Spleen (tissue), 11 donors: ENCODE measurements around the gene FES. TPM values are rescaled to one million over a fixed set of nuclear protein-coding genes. Genes with fewer than 3 reads are reported as not detected.

Source experiments
- DNase-seq: peaks from one replicate; pipeline ENCODE4 v3.0.0-alpha.2; 2020
- H3K27ac ChIP-seq, 8 donors: fragments of 200-600 bp; sonication (generic) in 7 of 8; 1 replicate in 4 of 8; 2 replicates in 4 of 8; pipeline versions ENCODE4 v1.5.0 to v1.8.0; 2016 to 2021; ENCODE audit warnings: inconsistent platforms in 4 of 8, mild to moderate bottlenecking in 4 of 8, moderate library complexity in 1 of 8
- H3K27me3 ChIP-seq, 7 donors: fragments of 200-600 bp; sonication (generic) in 6 of 7; replicated peaks in 1 of 7; 1 replicate in 4 of 7; 2 replicates in 3 of 7; pipeline versions ENCODE4 v1.5.0 to v1.8.0; 2016 to 2021; ENCODE audit warnings: inconsistent platforms in 3 of 7, mild to moderate bottlenecking in 1 of 7
- H3K36me3 ChIP-seq, 6 donors: fragments of 200-600 bp; sonication (generic) in 5 of 6; 1 replicate in 4 of 6; 2 replicates in 2 of 6; pipeline versions ENCODE4 v1.5.0 to v1.8.0; 2016 to 2021; ENCODE audit warnings: inconsistent platforms in 2 of 6
- H3K4me1 ChIP-seq, 6 donors: fragments of 200-600 bp; sonication (generic) in 5 of 6; 1 replicate in 3 of 6; 2 replicates in 3 of 6; pipeline versions ENCODE4 v1.5.0 to v1.8.0; 2016 to 2021; ENCODE audit warnings: inconsistent platforms in 3 of 6
- H3K4me3 ChIP-seq, 8 donors: fragments of 200-600 bp; sonication (generic) in 7 of 8; 1 replicate in 4 of 8; 2 replicates in 4 of 8; pipeline versions ENCODE4 v1.5.0 to v1.8.0; 2016 to 2021; ENCODE audit warnings: inconsistent platforms in 4 of 8, mild to moderate bottlenecking in 4 of 8, moderate library complexity in 2 of 8
- H3K9me3 ChIP-seq, 8 donors: fragments of 200-600 bp; sonication (generic) in 7 of 8; 1 replicate in 4 of 8; 2 replicates in 4 of 8; pipeline versions ENCODE4 v1.5.0 to v1.8.0; 2016 to 2021; ENCODE audit warnings: inconsistent platforms in 4 of 8
- CTCF ChIP-seq, 11 experiments: fragments of 200-600 bp in 7 of 11; fragments of 450-650 bp in 4 of 11; sonication (generic) in 4 of 11; IDR thresholded peaks in 8 of 11; conservative IDR thresholded peaks in 3 of 11; 1 replicate in 7 of 11; 2 replicates in 4 of 11; pipeline versions ENCODE4 v1.4.0 to v1.8.0; 2016 to 2021; ENCODE audit warnings: antibody characterized with exemption in 11 of 11, inconsistent platforms in 4 of 11, mild to moderate bottlenecking in 1 of 11
- POLR2A ChIP-seq, 3 donors: fragments of 450-650 bp; IDR thresholded peaks; one replicate each; pipeline ENCODE4 v1.5.1; 2017; ENCODE audit warnings: antibody characterized with exemption in 3 of 3, mild to moderate bottlenecking in 1 of 3
- POLR2AphosphoS5 ChIP-seq, 3 donors: sonication (generic); formaldehyde crosslinking; IDR thresholded peaks; one replicate each; pipeline ENCODE4 v1.5.1; 2017; ENCODE audit warnings: antibody characterized with exemption in 3 of 3
- WGBS, 5 donors: extraction: QIAGEN DNeasy Blood & Tissue Kit in 3 of 5; methylation state at CpG; one replicate each; pipeline versions ENCODE4 v1.1.5 to v1.1.7; 2013 to 2018; 5-methylcytosine and 5-hydroxymethylcytosine counted together
- intact Hi-C: fragments of 100-400 bp; cut with DNase I; formaldehyde crosslinking; loops from one replicate; pipeline ENCODE4 v1.15.0; 2023; ENCODE audit warnings: low total_unique reads
- polyA plus RNA-seq, 3 donors: library from polyadenylated mRNA; stranded (reverse); fragments of 200-250 nt; gene quantifications; one replicate each; pipeline ENCODE4 v1.2.1, GENCODE V29; 2013
- total RNA-seq, 7 donors: library from RNA; depleted of rRNA in 3 of 7; stranded (reverse); fragments of >200 nt in 3 of 7; fragmentation: NEBNext Ultra II Directional in 4 of 7; extraction: Animal tissue kit (Norgen Biotek cat#: 25700) in 4 of 7; gene quantifications; one replicate each; pipeline versions ENCODE4 v1.1.0 to v1.2.1, GENCODE V29; 2016 to 2021
- donor health status: healthy with polysubstance abuse.
- donor health status: DM: no; HTN: no; CAD: no; lungs with moderate emphysema.
- donor health status: DM: no; HTN: no; CAD: no.
- donor health status: Bipolar disorder and iron deficiency.
- donor health status: healthy.
- donor health status: DM: no; HTN: no; CAD: no.
- donor health status: DM: yes; HTN: yes; CAD: no.

Gene FES
- total and polyA plus RNA-seq, 10 donors = 39.5 to 369 (median 240) TPM

- peaks cover 0 to 7% (median 0%) of the 10 kb centered on the region in 7 donors for H3K27me3 ChIP-seq
- 83 to 95% (median 93%) methylated on average over 23 to 35 of the region's 35 CpGs for WGBS, 5 donors
These were observed 4.5 kb upstream of the FES start for GRCh38 chr15:90879730-90880366.

DNA sequence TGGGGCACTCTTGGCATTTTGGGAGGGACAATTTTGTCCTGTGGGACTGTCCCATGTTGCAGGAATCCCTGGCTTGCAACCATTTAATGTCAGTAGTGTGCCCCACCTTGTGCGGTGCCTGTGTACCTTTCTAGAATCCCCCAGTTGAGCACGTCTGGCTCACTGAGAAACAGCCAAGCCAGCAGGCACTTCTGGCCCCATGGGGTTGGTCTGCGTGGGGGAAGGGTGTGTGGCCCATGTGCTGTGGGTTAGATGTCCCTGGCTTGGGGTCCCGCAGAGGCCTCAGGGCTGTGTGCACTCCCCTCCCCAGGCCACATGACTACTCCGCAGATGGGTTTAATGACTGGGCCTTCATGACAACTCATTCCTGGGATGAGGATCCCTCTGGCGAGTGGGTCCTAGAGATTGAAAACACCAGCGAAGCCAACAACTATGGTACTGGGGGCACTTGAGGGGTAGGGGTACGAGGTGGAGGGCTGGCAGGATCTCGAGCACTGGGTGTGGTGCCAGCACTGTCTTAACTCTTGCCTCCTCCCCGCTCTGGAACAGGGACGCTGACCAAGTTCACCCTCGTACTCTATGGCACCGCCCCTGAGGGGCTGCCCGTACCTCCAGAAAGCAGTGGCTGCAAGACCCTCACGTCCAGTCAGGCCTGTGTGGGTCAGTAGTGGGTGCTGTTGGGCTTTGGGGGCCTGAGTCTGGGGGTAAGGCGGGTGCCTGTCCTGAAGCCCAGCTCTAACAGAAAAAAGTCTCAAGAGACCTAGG lies 3.7 kb upstream of the FES start:
- 88 to 94% (median 92%) methylated on average over 15 to 16 of the region's 16 CpGs for WGBS, 5 donors
- TF ChIP-seq POLR2A (IDR thresholded peaks at IDR 0.05) = no peak
- peak in 1 of 3 donors; percentile 4 for TF ChIP-seq POLR2AphosphoS5 (IDR thresholded peaks at IDR 0.05)
- Histone ChIP-seq H3K27ac (peak overlapping the region in 1 of 8 donors; percentile 98), H3K4me3 (no peak overlapping the region), H3K4me1 (peaks cover 6 to 37% (median 31%) of the 10 kb centered on the region in 6 donors), H3K27me3 (peaks cover 0 to 7% (median 0%) of the 10 kb centered on the region in 7 donors), H3K36me3 (peaks cover 8 to 78% (median 70%) of the 10 kb centered on the region in 6 donors), H3K9me3 (no peaks in the 10 kb centered on the region)
- intact Hi-C loops = loop anchor here (10.0 kb wide), 1 partner anchor 46 kb away; no protein-coding TSS in a partner anchor
- DNase-seq = no peak

More at GRCh38 chr15:90879730-90880366, 4.5 kb upstream of the FES start:
- H3K9me3 ChIP-seq = no peaks in the 10 kb centered on the region
- H3K4me3 ChIP-seq = no peak overlapping the region
- peaks cover 3 to 36% (median 27%) of the 10 kb centered on the region in 6 donors for H3K4me1 ChIP-seq
- H3K27ac ChIP-seq = no peak overlapping the region
- TF ChIP-seq POLR2A (IDR thresholded peaks at IDR 0.05) (no peak), CTCF (IDR thresholded peaks at IDR 0.05 in 8 of 11, conservative IDR thresholded peaks at IDR 0.05 in 3 of 11) (no peak), POLR2AphosphoS5 (IDR thresholded peaks at IDR 0.05) (peak; percentile 17 to 71 (median 34))
- H3K36me3 ChIP-seq = peaks cover 8 to 85% (median 72%) of the 10 kb centered on the region in 6 donors
- intact Hi-C loops = loop anchor here (10.0 kb wide), 1 partner anchor 45 kb away; no protein-coding TSS in a partner anchor
- DNase-seq = peak; percentile 79

GRCh38 chr15:90881181-90881977 lies 2.9 kb upstream of the FES start:
- peak; percentile 80 for DNase-seq
- peaks cover 8 to 74% (median 62%) of the 10 kb centered on the region in 6 donors for H3K36me3 ChIP-seq
- H3K4me1 ChIP-seq = peaks cover 12 to 42% (median 38%) of the 10 kb centered on the region in 6 donors
- peak overlapping the region in 3 of 8 donors; percentile 97 to 98 (median 97) for H3K27ac ChIP-seq
- peaks cover 0 to 7% (median 0%) of the 10 kb centered on the region in 7 donors for H3K27me3 ChIP-seq
- intact Hi-C loops = loop anchor here (10.0 kb wide), 1 partner anchor 47 kb away; no protein-coding TSS in a partner anchor
- H3K9me3 ChIP-seq = no peaks in the 10 kb centered on the region
- WGBS, 5 donors = 88 to 92% (median 91%) methylated on average over 12 to 35 of the region's 35 CpGs
- TF ChIP-seq POLR2A (IDR thresholded peaks at IDR 0.05) (no peak), POLR2AphosphoS5 (IDR thresholded peaks at IDR 0.05) (peak in 1 of 3 donors; percentile 66)
- no peak overlapping the region for H3K4me3 ChIP-seq

DNA sequence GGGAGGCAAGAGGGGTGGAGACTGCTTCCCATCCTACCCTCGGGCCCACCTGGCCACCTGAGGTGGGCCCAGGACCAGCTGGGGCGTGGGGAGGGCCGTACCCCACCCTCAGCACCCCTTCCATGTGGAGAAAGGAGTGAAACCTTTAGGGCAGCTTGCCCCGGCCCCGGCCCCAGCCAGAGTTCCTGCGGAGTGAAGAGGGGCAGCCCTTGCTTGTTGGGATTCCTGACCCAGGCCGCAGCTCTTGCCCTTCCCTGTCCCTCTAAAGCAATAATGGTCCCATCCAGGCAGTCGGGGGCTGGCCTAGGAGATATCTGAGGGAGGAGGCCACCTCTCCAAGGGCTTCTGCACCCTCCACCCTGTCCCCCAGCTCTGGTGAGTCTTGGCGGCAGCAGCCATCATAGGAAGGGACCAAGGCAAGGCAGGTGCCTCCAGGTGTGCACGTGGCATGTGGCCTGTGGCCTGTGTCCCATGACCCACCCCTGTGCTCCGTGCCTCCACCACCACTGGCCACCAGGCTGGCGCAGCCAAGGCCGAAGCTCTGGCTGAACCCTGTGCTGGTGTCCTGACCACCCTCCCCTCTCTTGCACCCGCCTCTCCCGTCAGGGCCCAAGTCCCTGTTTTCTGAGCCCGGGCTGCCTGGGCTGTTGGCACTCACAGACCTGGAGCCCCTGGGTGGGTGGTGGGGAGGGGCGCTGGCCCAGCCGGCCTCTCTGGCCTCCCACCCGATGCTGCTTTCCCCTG lies 2.2 kb upstream of the FES start:
- Histone ChIP-seq H3K36me3 (peaks cover 8 to 74% (median 59%) of the 10 kb centered on the region in 6 donors), H3K9me3 (no peaks in the 10 kb centered on the region), H3K27me3 (peaks cover 0 to 7% (median 0%) of the 10 kb centered on the region in 7 donors), H3K4me3 (no peak overlapping the region), H3K27ac (peak overlapping the region in 6 of 8 donors; percentile 13 to 98 (median 97)), H3K4me1 (peaks cover 16 to 50% (median 46%) of the 10 kb centered on the region in 6 donors)
- 82 to 94% (median 89%) methylated on average over 11 to 19 of the region's 19 CpGs for WGBS, 5 donors
- TF ChIP-seq CTCF (IDR thresholded peaks at IDR 0.05 in 8 of 11, conservative IDR thresholded peaks at IDR 0.05 in 3 of 11) (no peak), POLR2AphosphoS5 (IDR thresholded peaks at IDR 0.05) (peak; percentile 57 to 81 (median 60))
- intact Hi-C loops = loop anchor here (10.0 kb wide), 1 partner anchor 47 kb away; no protein-coding TSS in a partner anchor
- DNase-seq = peak; percentile 80
